HUES48 (cell line): Measurements from ENCODE around the gene RAB6B.

Experiments
- H3K27ac ChIP-seq: one replicate; pipeline ENCODE4 v1.7.0; 2013; ENCODE audit warnings: low read depth, low read length, inconsistent platforms
- H3K27me3 ChIP-seq: 2 replicates; pipeline ENCODE4 v1.6.1; 2013; ENCODE audit warnings: mild to moderate bottlenecking, low read length; ENCODE audit not compliant: control insufficient read depth, insufficient read depth
- H3K36me3 ChIP-seq: 2 replicates; pipeline ENCODE4 v1.6.1; 2013; ENCODE audit warnings: low read length; ENCODE audit not compliant: control insufficient read depth, insufficient read depth
- H3K4me1 ChIP-seq: 2 replicates; pipeline ENCODE4 v1.6.1; 2013; ENCODE audit warnings: mild to moderate bottlenecking, low read length; ENCODE audit not compliant: control insufficient read depth, insufficient read depth
- H3K4me3 ChIP-seq: 2 replicates; pipeline ENCODE4 v1.5.1; 2013; ENCODE audit warnings: mild to moderate bottlenecking, low read depth, low read length
- H3K9ac ChIP-seq: 2 replicates; pipeline ENCODE4 v1.6.1; 2013; ENCODE audit warnings: mild to moderate bottlenecking, low read depth, low read length, moderate library complexity
- H3K9me3 ChIP-seq: 2 replicates; pipeline ENCODE4 v1.6.1; 2013; ENCODE audit warnings: low read length; ENCODE audit not compliant: control insufficient read depth, insufficient read depth

The RAB6B gene

DNA sequence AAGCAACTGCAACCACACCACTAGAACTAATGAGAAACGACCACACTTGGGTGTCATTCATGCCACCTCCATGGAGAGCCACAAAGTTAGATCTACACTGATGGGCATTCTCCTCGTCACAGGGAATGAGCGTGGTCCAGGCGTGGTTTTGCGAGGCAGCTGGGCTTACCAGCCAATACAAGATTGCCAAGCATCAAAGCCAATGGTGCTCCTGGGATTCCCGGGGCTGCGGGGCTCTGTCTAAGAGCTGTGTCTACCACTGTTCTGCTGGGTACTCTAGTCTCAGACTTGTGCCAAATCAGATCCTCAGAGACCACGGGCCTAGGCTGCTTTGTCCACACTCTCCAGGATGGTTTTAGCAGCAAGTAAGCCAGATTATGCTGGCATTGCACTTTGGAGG lies 43.8 kb downstream of the RAB6B start:
- Histone ChIP-seq H3K27me3 (no peaks in the 10 kb centered on the region), H3K9me3 (no peaks in the 10 kb centered on the region), H3K27ac (no peak overlapping the region), H3K36me3 (no peaks in the 10 kb centered on the region), H3K4me3 (no peak overlapping the region), H3K4me1 (peaks cover 12% of the 10 kb centered on the region), H3K9ac (no peak overlapping the region)

DNA sequence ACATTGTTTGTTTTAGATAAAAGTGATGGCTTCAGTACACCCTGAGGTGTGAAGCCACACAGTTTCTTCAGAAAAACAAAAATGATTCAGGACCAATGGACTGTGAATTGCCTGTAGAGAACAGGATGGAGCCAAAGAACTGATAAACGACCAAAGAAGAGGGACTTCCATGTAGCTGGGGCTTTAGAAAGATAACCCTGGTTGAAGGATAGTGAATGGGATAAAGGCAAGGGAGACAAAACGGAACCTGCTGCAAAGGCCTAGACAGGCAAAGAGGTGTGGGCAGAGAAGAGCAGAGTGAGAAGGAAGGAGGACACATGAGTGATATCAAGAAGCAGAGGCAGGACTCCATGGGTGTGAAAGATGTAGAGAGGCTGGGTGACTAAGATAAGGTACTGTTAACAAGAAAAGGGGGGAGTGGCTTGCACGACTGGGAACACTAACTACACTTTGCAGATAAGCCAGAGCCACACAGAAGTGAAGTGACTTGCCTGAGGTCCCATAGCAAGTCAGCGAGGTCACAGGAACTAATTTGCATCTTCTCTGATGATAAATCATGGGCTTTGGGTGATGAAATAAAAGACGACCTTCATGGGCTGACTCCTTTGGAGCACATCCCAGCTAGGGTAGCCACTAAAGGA lies 44.3 kb downstream of the RAB6B start:
- Histone ChIP-seq H3K27me3 (no peaks in the 10 kb centered on the region), H3K4me3 (no peak overlapping the region), H3K9me3 (no peaks in the 10 kb centered on the region), H3K36me3 (no peaks in the 10 kb centered on the region), H3K27ac (no peak overlapping the region), H3K9ac (no peak overlapping the region), H3K4me1 (peaks cover 12% of the 10 kb centered on the region)

DNA sequence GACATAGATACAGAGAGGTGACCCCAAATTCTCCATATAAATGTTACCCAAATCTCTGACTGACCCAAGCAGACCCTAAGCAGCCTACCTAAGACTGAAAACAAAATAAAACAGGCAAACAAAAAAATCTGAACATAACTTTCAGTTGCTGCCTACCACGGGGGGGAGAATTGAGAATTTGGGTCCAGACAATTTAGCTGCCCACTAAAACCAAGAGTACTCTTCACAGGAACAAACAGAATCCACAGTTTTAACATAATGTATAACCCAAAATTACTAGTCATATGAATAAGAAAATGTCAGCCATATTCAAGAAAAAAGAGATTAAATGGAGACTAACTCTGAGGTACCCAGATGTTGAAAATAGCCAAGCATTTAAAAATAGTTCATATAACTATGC lies 45.6 kb downstream of the RAB6B start:
- no peak overlapping the region for H3K4me3 ChIP-seq
- peaks cover 9% of the 10 kb centered on the region for H3K4me1 ChIP-seq
- no peak overlapping the region for H3K27ac ChIP-seq
- no peaks in the 10 kb centered on the region for H3K9me3 ChIP-seq
- H3K9ac ChIP-seq: no peak overlapping the region
- H3K36me3 ChIP-seq: no peaks in the 10 kb centered on the region
- H3K27me3 ChIP-seq: no peaks in the 10 kb centered on the region

DNA sequence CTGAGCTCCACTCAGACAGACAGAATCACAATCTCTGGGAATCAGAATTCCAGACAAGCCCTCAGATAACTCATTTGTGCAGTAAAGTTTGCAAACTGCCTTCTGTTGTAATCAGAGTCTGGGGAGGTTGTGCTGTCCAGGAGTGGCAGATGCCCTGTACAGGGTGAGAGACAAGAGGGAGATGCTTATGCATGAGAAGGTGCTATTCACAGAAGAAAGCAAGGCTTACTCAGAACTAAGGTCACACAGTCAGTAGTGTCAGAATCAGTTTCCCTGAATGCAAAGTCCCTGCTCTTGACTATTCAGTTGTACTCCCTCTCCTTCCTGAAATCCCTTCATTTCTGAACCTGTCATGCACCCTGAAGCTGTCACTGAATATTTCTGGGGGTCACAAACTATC lies 46.3 kb downstream of the RAB6B start:
- H3K4me3 ChIP-seq: no peak overlapping the region
- peaks cover 2% of the 10 kb centered on the region; the same call in 1 of the 2 replicates for H3K4me1 ChIP-seq
- H3K9ac ChIP-seq: no peak overlapping the region
- H3K9me3 ChIP-seq: no peaks in the 10 kb centered on the region
- H3K36me3 ChIP-seq: no peaks in the 10 kb centered on the region
- H3K27ac ChIP-seq: no peak overlapping the region
- H3K27me3 ChIP-seq: no peaks in the 10 kb centered on the region

DNA sequence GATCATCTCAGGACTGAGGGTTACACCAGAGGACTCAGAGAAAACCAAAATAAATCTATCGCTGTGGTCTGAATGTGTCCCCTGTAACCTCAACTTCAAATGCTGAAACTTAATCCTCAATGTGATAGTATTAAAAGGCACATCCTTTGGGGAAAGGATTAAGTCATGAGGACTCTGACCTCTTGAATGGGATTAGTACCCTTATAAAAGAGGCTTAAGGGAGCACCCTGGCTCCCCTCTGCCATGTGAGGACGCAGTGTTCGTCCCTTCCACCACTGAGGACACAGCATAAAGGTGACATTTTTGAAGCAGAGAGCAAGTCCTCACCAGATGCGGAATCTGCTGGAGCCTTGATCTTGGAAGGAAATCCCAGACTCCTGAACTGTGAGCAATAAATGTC lies 50.6 kb downstream of the RAB6B start:
- H3K9me3 ChIP-seq: no peaks in the 10 kb centered on the region
- H3K27me3 ChIP-seq: no peaks in the 10 kb centered on the region
- no peak overlapping the region for H3K9ac ChIP-seq
- no peaks in the 10 kb centered on the region for H3K4me1 ChIP-seq
- H3K27ac ChIP-seq: no peak overlapping the region
- no peak overlapping the region for H3K4me3 ChIP-seq
- H3K36me3 ChIP-seq: no peaks in the 10 kb centered on the region

DNA sequence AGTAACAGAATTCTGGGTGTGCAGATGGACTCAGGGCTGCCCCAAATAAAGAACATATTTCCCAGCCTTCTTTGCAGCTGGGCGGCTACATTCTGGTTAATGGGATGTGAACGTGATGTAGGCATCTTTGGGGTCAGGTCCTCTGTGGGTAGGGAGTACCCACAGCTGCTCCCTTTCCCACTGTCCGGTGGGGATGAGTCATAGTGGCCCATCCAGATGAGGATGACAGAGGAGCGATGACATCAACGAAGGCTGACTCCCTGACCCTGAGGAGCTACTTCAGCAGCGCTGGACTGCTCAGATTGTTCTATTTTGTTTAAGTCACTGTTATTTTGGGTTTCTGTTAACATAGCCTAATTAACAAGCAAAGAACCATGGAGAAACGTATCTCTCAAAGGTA lies 52.0 kb downstream of the RAB6B start:
- H3K9ac ChIP-seq: no peak overlapping the region

DNA sequence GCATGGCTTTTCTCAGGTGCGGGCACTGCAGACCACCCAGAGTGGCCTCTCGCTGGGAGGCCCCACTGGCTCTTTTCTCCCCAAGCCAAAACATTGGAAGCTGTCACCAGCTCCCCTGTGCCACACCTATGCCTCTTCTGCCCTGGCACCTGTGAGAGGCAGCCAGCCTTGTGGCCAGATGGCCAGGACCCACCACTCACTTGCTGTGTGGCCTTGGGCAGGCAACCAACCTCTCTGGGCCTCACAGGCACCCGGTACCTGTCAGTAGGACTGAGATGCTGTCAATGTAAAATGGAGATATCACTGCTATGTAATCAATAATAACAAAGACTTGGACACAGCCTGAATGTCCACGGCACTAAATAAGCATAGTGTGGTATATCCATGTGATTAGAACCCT lies 53.5 kb downstream of the RAB6B start:
- no peaks in the 10 kb centered on the region for H3K27me3 ChIP-seq
- H3K4me1 ChIP-seq: no peaks in the 10 kb centered on the region
- no peak overlapping the region for H3K9ac ChIP-seq
- H3K27ac ChIP-seq: no peak overlapping the region
- H3K9me3 ChIP-seq: no peaks in the 10 kb centered on the region
- no peak overlapping the region for H3K4me3 ChIP-seq
- H3K36me3 ChIP-seq: peaks cover 9% of the 10 kb centered on the region; the same call in 1 of the 2 replicates

More for the DNA sequence above, 52.0 kb downstream of the RAB6B start:
- H3K4me1 ChIP-seq: no peaks in the 10 kb centered on the region
- no peak overlapping the region for H3K4me3 ChIP-seq
- no peaks in the 10 kb centered on the region for H3K9me3 ChIP-seq
- no peaks in the 10 kb centered on the region for H3K27me3 ChIP-seq
- H3K27ac ChIP-seq: no peak overlapping the region
- peaks cover 7% of the 10 kb centered on the region; the same call in 1 of the 2 replicates for H3K36me3 ChIP-seq

DNA sequence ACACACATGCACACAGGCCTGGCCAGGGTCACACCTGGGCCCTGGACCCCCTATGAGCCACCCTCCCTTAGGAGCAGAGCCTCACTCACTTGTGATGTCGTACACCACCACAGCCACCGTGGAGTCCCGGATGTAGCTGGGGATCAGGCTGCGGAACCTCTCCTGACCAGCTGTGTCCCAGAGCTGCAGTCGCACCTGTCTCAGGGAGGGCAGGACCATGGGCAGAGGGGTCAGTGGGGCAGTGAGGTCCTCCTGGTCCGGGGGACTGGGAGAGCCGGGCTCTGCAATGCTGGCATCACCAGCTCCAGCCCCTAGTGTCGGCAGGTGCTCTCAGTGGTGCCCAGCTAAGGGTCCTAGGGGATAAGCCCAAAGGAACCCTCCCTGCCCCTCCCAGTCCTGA lies 54.5 kb downstream of the RAB6B start:
- H3K9me3 ChIP-seq: no peaks in the 10 kb centered on the region
- peaks cover 9% of the 10 kb centered on the region; the same call in 1 of the 2 replicates for H3K36me3 ChIP-seq
- no peak overlapping the region for H3K27ac ChIP-seq
- no peak overlapping the region for H3K9ac ChIP-seq
- H3K27me3 ChIP-seq: no peaks in the 10 kb centered on the region
- H3K4me1 ChIP-seq: no peaks in the 10 kb centered on the region
- H3K4me3 ChIP-seq: no peak overlapping the region

DNA sequence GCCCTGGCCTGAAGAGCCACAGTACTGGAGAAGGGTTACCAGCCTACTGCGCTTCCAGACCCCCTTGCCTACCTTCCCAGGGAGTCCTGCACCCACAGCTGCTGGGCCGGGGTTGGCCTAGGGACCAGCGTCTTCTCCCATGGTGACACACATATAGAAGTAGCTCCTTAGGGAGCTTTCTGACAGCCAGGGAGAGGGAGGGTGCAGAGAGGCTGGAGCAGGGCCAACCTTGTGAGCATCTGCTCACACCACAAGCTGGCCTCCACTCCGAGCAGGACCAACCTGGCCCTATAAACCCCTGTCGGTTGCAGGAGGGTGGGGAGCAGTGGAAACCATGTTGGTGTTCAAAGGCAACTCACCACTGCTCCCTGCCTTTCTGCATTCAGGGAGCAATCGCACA lies 54.9 kb downstream of the RAB6B start:
- H3K4me1 ChIP-seq: no peaks in the 10 kb centered on the region
- no peaks in the 10 kb centered on the region for H3K27me3 ChIP-seq
- H3K9ac ChIP-seq: no peak overlapping the region
- no peak overlapping the region for H3K4me3 ChIP-seq
- H3K36me3 ChIP-seq: peaks cover 9% of the 10 kb centered on the region; the same call in 1 of the 2 replicates
- H3K27ac ChIP-seq: no peak overlapping the region
- H3K9me3 ChIP-seq: no peaks in the 10 kb centered on the region

DNA sequence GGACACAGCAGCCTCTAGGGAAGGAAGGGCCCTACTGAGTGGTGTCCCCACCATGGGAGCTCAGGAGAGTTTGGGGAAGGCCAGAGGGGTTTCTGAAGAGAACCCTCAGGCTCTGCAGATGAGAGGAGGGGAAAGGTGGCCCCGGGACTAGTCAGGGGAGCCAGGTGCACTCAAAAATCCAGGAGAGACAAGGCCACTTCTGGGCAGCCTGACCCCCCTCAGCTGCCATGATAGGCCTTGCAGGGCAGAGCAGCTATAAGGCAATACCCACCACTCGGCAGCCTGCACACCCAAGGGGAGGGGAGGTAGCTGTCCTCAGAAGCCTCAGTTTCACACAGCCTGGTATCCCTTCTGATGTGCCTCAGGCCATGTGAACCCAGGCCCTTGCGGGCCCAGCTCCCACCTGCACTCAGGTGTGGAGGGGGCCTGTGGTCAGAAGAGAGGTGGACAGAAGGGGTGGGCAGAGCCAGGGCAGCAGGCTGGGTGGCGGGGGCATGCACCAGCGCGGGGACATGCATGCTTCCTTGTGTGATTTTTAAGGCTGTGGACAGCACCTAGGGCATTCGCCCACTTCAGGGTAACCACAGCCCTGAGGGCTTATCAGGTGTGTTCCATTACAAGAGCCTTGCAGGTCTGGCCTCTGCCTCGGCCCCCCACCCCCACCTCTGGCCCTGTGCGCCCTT lies 55.5 kb downstream of the RAB6B start:
- H3K9ac ChIP-seq: no peak overlapping the region
- no peaks in the 10 kb centered on the region for H3K9me3 ChIP-seq
- no peaks in the 10 kb centered on the region for H3K27me3 ChIP-seq
- H3K4me1 ChIP-seq: no peaks in the 10 kb centered on the region
- H3K36me3 ChIP-seq: peaks cover 9% of the 10 kb centered on the region; the same call in 1 of the 2 replicates
- H3K27ac ChIP-seq: no peak overlapping the region
- no peak overlapping the region for H3K4me3 ChIP-seq

DNA sequence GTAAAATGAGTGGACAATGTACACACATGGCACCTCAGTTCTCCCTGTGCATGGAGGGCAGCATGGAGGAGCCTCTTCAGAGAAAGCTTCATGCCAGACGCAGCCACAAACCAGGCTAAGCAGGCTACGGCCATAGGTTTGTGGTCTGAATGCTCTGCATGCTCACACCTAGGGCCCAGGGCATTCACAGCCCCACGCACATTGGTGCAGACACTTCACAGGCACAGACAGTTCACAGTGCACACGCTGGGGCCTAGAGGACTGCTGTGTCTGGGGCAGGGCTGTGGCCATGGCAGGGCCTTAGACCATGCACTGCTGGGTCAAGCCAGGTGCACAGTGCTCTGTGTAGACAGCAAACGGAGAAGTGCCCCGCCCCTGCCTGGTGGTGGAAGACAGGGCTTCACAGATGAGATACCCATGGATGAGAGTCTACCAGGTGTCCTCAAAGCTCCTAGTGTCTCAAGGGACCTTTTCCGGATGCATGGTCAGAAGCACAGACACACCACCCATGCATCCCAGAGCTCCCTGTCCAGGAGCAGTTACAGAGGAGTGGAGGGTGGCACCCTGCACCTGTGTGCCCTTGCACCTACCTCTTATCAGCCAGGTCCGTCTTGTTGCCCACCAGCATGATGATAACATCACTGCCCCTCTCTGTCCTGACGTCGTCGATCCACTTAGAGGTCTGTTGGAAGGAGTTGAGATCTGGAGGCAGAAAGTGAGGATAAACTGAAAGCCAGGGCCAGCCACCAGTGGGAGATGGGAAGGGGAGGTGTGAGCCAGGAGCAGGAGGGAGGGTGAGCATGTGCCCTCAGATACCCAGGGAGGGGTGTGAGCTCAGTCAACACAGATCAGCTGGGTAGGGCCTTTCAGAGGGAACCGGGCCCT lies 56.5 kb downstream of the RAB6B start:
- H3K27me3 ChIP-seq: no peaks in the 10 kb centered on the region
- no peaks in the 10 kb centered on the region for H3K4me1 ChIP-seq
- no peak overlapping the region for H3K4me3 ChIP-seq
- no peaks in the 10 kb centered on the region for H3K9me3 ChIP-seq
- peaks cover 9% of the 10 kb centered on the region; the same call in 1 of the 2 replicates for H3K36me3 ChIP-seq
- no peak overlapping the region for H3K27ac ChIP-seq
- H3K9ac ChIP-seq: no peak overlapping the region
